Endothelial cell of umbilical vein (primary cell): ENCODE results near the gene DCTD.

Source experiments
- CTCF ChIP-seq, 2 donors: IDR thresholded peaks; 1 replicate in 1 of 2; 2 replicates in 1 of 2; pipeline ENCODE4 v1.5.1; 2011; ENCODE audit warnings: low read length in 2 of 2, mild to moderate bottlenecking in 2 of 2, moderate library complexity in 2 of 2, control low read depth in 1 of 2, inconsistent platforms in 1 of 2, low read depth in 1 of 2; ENCODE audit not compliant: insufficient read depth in 1 of 2; ENCODE audit errors: extremely low read depth in 1 of 2
- FOS ChIP-seq: IDR thresholded peaks from 2 replicates; pipeline ENCODE4 v1.6.1; 2011; ENCODE audit warnings: mild to moderate bottlenecking, low read length, moderate library complexity, borderline replicate concordance; ENCODE audit not compliant: insufficient read depth
- MYC ChIP-seq: IDR thresholded peaks from one replicate; pipeline ENCODE4 v1.6.1; 2011; ENCODE audit warnings: mild to moderate bottlenecking, low read depth, low read length
- POLR2A ChIP-seq: IDR thresholded peaks from 2 replicates; pipeline ENCODE4 v1.6.1; 2012; ENCODE audit warnings: low read depth, mild to moderate bottlenecking, control low read depth, low read length
- POLR2AphosphoS5 ChIP-seq: IDR thresholded peaks from 2 replicates; pipeline ENCODE4 v1.6.1; 2012; ENCODE audit warnings: low read depth, mild to moderate bottlenecking, control low read depth, low read length, moderate library complexity; ENCODE audit not compliant: insufficient read depth

DNA sequence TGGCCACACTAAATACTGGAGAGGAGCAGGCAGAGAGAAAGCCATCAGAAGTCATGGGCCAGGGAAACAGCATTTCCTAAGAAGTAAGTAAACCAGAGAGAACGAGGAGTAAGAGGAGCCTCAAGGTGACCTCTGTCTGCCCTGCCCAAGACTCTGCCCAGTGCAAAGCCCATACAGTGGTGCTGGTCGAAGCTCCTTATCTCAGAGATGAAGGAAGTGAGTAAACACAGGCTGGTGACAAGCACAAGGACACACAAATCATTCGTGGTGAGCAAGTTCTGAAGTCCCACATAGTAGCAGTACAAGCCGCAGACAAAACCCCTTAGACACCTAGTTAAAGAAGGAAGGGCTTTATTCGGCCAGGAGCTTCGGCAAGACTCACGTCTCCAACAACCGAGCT, 62.7 kb downstream of the DCTD start:
- TF ChIP-seq FOS (no peak), CTCF (IDR thresholded peaks at IDR 0.05; ENCODE audit: extremely low read depth in 1 of 2, insufficient read depth in 1 of 2, low read depth in 1 of 2, low read length in 2 of 2) (no peak), MYC (no peak), POLR2A (no peak), POLR2AphosphoS5 (no peak)
